SKM-1 treated with dmso at 0.1 percent for 144 hours (cell line): ENCODE results near the gene CENPF.
"Not testable (repeated sequence)": the region's sequence is repeated elsewhere in the genome, so short reads cannot be mapped to it uniquely, and the experiment has no call there.

Experiments used
- DNase-seq: peaks from one replicate; lab custom pipeline; 2025; ENCODE audit not compliant: unreplicated experiment; lab: John Stamatoyannopoulos, UW

CENPF gene

DNA sequence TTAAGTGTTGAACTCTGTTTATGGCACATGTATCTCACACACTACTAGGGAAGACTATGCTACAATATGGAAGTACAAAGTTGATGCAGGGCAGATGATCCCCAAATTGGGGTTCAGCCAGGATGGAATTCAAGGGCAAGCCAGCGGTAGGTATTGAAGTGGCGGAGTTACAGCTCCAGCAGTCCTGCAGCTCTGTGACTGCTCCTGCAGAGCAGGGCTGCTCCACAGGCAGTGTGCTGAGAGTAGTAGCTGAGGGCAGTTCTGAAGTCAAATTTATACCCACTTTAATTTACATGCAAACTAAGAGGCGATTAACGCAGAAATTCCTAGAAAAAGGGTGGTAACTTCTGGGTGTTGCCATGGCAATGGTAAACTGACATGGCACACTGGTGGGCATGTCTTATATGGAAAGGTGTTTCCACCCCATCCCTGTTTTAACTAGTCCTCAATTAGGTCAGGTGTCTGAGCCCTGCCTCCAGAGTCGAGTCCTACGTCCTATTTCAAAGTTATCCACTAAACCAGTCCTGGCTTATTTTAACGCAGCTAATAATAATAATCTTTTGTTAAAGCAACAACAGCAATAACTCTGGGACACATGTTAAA is 20.6 kb upstream of the CENPF start:
- DNase-seq, result no peak

DNA sequence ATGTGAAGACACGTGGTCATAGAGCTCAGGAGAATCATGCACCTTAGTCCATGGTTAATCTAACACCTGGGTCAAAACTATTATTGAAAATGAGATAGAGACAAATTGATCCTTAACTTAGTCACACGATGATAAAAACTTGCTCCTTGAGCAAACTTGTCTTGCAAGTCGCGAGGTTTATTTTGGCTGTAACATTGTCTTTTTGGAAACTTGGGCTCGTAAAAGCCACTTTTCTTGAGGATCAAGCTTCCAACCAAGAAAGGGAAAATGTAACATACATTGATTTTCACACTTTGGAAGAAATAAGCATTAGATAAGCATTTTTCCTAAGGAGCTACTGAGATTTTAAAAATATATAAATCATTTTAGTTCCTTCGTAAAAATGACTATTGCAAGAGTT is 19.9 kb upstream of the CENPF start:
- DNase-seq, result no peak

DNA sequence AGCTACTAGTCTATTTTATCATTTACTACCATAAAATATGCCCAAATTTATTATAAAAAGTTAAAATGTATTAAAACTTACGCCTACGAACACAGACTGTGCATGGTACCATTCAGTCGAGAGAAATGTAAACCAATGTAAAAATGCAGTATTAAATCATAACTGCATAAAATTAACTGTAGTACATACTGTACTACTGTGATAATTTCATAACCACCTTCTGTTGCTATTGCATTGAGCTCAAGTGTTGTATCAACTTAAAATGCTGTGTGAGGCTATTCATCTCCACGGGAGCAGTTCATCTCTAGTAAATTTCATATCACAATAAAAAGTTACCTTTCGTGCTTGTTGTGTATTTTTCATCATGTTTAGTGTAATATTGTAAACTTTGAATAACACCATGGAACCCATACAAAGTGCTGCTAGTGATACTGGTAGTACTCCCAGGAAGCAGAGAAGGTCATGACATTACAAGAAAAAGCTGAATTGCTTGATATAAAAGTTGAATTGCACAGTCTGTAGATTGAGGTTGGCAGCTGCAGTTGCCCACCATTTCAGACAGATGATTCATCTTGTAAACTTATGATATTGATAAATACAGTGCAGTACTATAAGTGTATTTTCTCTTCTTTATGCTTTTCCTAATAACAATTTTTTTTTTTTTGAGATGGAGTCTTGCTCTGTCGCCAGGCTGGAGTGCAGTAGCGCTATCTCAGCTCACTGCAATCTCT is 19.0 kb upstream of the CENPF start:
- no peak for DNase-seq

DNA sequence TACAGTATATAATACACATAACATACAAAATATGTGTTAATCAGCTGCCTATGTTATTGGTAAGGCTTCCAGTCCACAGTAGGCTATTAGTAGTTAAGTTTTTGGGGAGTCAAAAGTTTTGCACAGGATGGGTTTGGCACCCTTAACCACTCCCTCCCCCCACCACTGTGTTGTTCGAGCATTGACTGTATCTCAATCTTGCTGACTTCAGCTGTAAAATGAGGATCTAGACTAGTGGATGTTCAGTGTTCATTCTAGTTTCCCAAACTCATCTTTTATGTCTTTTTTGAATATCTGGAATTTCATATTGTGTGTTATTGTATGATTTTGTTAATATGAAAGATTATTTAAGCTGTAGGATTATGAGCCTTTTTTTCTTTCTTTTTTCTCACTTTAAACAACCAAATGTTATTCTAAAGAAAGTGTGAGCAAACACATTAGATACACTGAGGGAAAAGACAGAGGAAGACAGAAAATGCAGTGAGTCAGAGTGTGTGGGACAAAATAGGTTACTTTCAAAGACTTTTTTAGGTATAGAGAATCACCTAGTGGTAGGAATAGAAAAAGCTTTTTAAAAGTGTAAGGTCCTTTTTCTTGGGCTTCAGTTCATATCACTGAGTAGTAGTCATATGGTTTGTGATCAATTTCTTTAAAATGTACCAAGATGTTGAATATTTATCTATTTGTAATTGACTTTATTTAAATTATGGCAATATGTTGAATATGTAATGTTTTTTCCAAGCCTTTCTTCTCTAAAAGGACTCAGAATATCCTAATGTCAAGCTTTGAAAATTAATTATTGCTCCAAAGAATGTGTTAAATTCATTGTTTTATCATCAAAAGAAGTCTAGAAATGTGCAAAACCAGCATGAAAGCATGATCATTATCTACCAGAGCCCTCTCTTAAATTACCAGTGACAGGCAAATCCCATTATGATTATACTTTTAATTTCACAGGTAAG is 17.9 kb upstream of the CENPF start:
- peak; percentile 63 for DNase-seq

DNA sequence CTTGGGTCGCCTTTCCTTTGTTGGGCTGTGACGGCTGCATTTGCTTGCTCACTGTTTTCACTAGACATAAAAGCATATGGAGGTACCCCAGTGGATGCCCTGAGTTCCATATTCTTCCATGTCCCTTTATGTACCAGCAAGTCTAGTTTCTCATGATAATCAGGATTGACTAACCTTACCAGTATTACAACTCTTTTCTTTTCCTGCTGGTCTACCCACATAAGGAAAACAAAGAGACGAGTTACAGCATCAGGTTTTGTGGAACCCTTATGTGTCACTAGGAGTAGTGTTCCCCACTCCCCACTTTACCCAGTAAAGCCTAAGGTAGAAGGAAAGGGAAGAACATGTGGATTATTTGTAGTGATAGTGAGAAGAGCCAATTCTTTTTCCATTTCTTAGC is 16.4 kb upstream of the CENPF start:
- no peak for DNase-seq

DNA sequence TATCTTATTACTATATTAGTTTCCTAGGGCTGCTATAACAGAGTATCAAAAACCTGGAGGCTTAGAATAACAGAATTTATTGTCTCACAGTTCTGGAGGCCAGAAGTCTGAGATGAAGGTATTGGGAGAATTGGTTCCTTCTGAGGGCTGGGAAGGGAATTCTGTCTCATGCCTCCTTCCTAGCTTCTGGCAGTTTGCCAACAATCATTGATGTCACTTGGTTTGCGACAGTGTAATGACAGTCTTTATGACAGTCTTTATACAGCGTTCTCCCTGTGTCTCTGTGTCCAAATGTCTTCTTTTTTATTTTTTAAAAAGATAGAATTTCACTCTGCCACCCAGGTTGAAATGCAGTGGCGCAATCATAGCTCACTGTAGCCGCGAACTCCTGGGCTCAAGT is 15.8 kb upstream of the CENPF start:
- no peak for DNase-seq

DNA sequence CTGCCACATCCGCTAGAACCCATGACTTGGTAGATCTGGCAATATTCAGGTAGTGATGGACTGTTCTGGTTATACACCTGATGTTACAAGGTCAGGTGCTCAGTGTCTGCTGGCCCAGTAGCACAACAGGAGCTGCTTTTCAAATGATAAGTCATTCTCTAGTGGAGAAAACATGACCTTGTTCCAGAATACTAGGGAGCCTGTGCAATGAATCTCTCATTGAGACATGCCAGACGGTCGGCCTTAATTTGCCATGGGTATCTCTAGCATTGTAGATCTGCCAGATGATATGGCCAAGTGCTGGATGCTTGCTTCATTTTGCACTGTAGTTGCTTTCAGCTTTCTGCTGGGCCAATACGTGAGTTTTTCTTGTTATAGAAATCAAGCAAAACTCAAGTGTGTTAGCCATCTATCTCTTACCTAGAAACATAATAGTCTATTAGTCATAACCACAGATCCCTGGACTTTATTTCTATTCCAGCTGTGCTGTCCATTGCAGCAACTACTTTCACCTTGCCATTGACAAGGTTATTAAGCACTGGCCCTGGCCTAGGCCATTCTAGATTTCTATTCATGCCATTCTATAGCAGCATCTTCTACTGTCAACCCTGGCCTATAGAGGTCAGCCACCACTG is 13.9 kb upstream of the CENPF start:
- DNase-seq, result no peak

DNA sequence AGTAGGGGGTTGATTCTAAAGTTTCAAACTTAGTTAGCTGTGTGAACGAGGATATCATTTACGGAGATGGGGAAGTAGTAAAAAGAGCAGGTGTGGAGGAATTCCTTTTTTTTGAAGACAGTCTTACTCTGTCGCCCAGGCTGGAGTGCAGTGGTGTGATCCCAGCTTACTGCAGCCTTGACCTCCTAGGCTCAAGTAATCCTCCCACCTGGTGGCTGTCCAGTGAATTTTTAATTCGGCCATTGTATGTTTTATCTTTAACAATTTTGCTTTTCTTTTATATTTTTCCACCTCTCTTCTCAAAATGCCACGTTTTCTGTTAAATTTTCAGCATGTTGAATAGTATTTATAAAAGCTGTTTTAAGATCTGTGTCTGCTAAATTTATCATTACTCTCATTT is 12.3 kb upstream of the CENPF start:
- no peak for DNase-seq

DNA sequence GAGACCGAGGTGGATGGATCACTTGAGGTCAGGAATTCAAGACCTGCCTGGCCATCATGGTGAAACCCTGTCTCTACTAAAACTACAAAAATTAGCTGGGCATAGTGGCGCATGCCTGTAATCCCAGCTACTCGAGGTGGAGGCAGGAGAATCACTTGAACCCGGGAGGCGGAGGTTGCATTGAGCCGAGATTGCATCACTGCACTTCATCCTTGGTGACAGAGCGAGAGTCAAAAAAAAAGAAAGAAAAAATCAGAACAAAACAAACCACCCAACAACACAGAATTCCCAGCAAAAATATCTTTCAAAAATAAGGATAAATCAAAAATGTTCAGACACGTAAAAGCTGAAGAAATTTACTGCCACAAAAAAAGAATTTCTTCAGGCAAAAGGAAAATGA is 11.1 kb upstream of the CENPF start:
- not testable (repeated sequence) for DNase-seq

DNA sequence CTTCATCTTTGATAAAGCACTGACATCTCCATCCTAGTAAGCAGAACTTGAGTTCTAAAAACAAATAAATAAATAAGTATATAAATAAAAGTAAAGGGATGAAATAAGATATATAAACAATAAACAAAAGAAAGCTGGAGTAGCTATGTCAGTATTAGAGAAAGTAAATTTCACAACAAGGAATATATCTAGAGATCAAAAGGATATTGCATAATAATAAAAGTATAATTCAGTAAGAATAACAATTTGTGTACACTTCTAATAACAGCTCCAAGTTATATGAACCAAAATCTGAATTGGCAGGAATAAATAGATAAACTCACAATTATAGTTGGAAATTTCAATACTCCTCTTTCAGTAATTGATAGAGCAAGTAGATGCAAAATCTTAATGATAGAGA is 9.8 kb upstream of the CENPF start:
- no peak for DNase-seq

DNA sequence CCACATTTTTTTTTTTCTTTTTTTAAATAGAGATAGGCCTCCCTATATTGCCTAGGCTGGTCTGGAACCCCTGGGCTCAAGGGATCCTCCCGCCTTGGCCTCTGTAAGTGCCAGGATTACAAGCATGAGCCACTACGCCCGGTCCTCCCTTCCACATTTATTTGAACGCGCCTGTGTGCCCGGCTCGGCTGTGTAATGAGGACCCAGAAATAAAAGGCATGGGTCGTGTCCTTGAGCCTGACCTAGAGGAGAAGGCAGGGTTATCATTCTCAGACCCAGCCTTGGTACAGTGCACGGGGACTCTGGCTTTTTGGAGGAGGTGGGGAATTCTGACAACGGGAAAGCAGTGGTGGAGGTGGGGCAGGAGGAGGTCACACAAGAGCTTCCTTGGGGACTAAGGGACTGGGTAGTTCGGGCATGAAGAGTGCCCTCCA is 841 bp downstream of the CENPF start:
- no peak for DNase-seq

DNA sequence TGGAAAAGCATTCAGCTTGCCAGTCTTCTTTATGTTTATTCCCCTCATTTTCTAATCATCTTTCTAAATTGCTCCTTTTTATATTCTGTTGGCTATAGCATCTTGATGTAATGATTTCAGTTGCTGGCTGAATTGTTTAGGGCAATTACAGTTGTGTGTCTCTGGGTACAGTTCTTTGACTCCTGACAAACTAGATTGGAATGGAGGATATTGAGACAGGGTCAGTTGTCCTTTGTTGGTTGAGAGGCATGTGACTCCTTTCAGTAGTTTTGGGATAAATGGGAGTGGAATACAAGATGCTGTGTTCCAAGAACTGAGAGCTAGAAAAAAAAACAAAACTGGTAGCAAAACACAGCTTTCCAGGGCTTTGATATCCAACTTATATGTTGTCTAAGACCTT is 1.5 kb downstream of the CENPF start:
- no peak for DNase-seq

DNA sequence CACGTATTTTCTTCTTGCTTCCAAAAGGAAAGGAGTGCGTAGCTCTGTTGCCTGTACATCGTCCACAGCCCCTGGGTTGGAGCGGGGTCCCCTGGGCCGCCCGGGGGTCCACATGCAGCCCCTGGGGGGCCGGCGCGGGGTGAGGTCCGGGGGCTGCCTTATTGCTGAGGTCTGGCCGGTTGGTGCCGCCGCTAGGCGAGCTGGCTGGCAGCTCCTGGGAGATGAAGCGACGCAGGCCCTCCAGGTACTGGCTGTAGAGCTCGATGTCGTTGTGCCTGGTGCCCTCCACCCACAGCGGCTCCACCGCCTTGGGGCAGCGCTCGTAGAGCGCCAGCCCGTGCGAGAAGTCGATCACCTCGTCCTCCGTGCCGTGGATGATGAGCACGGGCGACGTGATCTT is 2.5 kb downstream of the CENPF start:
- not testable (repeated sequence) for DNase-seq

DNA sequence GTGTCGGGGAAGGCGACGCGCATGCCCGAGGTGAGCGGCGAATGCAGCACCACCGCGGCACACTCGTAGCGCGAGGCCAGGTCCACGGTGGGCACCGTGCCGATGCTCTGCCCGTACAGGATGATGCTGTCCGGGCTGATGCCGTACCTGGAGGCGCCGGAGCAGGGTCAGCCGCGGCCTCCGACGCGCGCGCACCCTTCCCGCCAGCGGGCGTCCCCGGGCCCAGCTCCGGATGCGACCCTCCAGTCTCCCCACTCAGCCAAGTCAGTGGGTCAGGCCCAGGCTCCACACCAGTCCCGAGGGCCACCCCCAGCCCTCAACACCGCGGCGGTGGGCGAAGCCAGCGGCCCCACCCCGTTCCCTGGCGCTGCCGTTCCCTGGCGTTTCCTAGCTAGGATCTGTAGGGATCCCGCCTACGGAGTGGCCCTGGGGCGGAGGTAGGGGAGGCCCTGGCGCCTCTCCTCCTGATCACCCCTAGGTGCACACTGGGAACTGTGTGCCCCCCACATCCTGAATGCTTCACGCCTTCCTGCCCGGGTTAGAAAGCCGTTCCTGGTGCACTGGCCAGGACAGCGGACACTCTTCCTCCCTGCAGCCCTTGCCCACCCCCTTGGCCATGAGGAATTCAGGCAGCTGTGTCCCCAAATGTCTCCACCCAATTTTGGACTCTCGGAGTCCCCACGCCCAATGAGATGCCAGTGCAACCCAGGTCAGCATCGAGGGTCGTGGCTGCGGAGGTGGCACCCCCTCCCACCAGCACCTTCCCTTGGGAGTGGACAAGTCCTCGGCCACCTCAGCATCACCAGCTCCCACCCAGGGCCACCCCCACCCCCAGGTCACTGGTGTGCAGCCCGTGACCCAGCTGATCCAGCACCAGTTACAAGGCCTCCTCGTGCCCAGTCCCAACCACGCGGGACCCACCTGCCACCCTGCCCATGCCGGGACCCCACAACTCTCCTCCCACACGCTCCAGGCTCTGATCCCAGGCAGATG is 3.2 kb downstream of the CENPF start:
- DNase-seq, result not testable (repeated sequence)

DNA sequence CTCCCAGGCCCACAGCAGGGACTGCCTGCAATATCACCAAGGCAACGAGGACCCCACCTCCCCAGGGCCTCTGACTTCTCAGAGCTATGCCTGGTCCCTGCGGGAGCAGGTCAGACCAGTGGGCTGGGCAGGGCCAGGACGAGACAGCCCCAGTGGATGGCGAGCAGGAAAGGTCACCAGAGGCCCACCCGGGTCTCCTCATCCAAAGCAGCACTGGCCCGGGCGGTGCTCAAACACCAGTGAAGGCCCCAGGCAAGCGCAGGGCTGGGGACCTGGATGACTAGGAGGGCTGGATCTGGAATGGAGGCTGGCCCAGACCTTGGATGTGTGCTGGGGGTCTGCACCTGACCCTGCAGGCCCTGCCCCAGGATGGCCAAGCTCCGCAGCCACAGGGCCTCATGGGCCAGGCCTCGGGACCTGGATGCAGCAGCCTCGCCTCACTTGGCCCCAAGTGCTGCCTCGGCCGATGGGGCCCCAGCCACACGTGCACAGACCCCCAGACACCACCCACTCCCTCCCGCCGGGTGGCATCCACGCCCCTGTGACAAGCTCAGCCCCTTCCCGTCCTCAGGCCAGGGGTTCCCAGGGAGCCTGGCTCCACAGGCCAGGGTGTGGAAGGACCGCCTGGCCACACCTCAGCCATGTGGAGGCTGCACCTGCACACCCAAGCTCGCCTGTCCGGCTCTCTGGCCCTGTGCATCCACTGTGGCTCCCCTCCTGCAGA is 4.7 kb downstream of the CENPF start:
- DNase-seq, result not testable (repeated sequence)

DNA sequence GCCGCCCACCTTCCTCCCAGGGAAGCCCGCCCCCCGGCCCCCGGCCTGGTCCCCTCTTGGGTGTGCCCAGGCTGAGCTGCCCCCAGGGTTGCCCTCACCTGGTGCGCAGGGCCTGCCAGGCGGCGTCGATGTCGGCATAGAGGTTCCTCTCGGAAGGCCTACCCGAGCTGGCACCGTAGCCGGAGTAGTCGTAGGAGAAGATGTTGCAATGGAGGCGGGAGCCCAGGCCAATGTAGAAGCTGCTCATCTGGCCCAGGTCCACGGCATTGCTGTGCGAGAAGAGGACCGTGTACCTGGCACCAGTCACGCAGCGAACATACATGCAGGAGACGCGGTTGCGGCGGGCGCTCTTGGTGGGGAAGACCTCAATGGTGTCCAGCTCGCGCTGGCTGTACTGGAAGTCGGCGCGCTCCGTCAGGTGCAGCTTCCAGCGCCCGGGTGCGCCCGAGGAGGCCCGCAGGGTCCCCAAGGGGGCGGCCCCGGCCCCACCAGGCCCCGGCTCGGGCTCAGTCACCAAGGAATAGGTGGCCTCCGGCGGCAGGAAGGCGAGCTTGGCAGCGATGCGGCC is 5.3 kb downstream of the CENPF start:
- DNase-seq, result not testable (repeated sequence)

DNA sequence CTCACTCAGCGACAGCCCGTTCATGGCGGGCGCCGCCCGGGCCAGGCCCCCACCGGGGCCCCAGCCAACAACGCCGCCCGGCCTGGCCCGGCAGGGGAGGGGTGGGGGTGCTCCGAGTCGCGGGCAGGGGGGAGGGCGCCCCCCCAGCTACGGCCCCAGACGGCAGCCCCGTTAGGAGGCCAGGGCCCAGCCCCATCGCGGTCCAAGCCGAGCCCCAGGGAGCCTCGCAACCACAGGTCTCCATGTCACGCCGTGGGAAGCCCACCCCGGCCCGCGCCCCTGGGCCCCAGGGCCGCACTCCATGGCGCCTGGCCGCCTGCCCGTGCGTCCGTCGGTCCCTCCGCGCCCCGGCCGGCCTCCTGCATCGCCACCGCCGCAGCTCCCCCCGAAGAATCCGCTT is 5.8 kb downstream of the CENPF start:
- DNase-seq, result not testable (repeated sequence)

DNA sequence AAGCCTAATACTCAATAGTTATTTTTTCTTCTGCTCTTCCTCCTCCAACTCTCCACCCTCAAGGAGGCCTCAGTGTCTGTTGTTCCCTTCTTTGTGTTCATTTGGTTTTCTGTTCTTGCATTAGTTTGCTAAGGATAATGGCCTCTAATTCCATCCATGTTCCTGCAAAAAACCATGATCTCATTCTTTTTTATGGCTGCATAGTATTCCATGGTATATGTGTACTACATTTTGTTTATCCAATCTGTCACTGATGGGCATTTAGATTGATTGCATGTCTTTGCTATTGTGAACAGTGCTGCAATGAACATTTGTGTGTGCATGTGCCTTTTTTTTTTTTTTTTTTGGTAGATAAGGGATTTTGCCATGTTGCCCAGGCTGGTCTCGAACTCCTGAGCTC is 6.7 kb downstream of the CENPF start:
- DNase-seq, result no peak

DNA sequence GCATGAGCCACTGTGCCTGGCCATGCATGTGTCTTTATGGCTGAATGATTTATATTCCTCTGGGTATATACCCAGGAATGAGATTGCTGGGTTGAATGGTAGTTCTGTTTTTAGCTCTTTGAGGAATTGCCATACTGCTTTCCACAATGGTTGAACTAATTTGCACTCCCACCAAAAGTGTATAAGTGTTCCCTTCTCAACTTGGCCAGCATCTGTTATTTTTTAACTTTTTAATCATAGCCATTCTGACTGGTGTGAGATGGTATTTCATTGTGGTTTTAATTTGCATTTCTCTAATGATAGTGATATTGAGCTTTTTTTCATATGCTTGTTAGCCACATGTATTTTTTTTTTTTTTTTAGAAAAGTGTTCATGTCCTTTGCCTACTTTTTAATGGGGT is 7.1 kb downstream of the CENPF start:
- DNase-seq, result not testable (repeated sequence)
